ENCODE measurements around the gene ALOX5AP. TPM values are rescaled to one million over a fixed set of nuclear protein-coding genes. Genes with fewer than 3 reads are reported as not detected.
"Not testable (repeated sequence)": the region's sequence is repeated elsewhere in the genome, so short reads cannot be mapped to it uniquely, and the experiment has no call there.

The ALOX5AP gene
- total RNA-seq, 6 experiments from 2014 or later = not detected

DNA sequence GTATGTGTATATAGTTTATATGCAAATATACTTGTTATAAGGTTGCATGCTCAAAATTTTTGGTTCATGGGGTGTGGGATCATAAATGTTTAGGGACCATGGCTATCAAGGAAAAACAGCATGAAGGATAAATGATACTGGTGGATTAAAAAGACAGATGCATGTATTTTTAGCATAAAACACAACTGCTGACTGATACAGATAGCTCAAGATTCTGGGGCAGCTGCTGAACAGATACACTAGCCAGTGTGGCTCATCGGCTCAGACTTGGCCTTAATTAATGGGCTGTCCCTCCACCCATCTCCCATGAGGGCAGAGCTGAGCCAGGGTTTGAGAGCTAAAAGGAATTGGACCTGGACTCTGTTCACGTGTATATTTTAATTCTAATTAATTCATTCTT lies 11.4 kb downstream of the ALOX5AP start:
- Mint-ChIP-seq H3K9me3 (peaks cover 5% of the 10 kb centered on the region; the same call in 1 of the 2 replicates), H3K4me3 (no peak overlapping the region), H3K4me1 (ENCODE audit: low read depth) (peaks cover 24% of the 10 kb centered on the region), H3K36me3 (ENCODE audit: low read depth) (peaks cover 5% of the 10 kb centered on the region), H3K27ac (no peak overlapping the region), H3K27me3 (ENCODE audit: insufficient read depth) (peaks cover 23% of the 10 kb centered on the region)
- no peak for DNase-seq
- no peak for TF ChIP-seq CTCF (IDR thresholded peaks at IDR 0.05)

DNA sequence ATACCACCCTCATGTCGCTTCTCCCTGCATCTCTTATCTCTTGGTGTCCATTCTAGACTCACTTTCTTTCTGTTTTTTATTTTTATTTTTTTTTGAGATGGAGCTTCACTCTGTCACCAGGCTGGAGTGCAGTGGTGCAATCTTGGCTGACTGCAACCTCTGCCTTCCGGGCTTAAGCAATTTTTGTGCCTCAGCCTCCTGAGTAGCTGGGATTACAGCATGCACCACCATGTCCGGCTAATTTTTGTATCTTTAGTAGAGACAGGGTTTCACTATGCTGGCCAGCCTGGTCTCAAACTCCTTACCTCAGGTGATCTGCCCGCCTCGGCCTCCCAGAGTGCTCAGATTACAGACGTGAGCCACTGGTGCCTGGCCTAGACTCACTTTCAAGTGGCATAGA lies 12.5 kb downstream of the ALOX5AP start:
- not testable (repeated sequence) for H3K27ac Mint-ChIP-seq; DNase-seq; H3K36me3 Mint-ChIP-seq (ENCODE audit: low read depth); H3K9me3 Mint-ChIP-seq; H3K4me3 Mint-ChIP-seq
- peaks cover 26% of the 10 kb centered on the region for H3K27me3 Mint-ChIP-seq (ENCODE audit: insufficient read depth)
- peaks cover 31% of the 10 kb centered on the region for H3K4me1 Mint-ChIP-seq (ENCODE audit: low read depth)

DNA sequence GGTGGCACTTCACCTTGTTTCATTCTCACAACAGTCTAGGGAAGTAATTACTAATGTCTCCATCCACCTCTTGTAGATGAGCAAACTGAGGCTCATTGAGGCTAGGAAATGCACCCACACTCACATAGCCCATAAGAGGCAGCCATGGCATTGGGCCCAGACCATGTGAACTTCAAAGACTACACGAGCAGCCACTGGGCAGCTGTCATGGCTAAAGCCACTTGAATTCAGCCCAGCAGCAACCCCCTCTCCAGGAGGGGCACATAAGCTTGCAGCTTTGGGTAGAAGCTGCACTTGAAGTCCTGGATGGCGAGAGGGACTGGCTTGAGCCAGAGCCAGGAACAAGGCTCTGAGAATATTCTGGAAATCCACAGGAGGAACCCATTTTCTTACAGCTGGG lies 13.4 kb downstream of the ALOX5AP start:
- DNase-seq = no peak

GRCh38 chr13:30750036-30750435 lies 14.7 kb downstream of the ALOX5AP start:
- no peak for DNase-seq
- TF ChIP-seq CTCF (IDR thresholded peaks at IDR 0.05) = no peak
- no peak overlapping the region for H3K27ac Mint-ChIP-seq
- no peak overlapping the region for H3K4me3 Mint-ChIP-seq
- peaks cover 5% of the 10 kb centered on the region for H3K36me3 Mint-ChIP-seq (ENCODE audit: low read depth)
- peaks cover 5% of the 10 kb centered on the region; the same call in 1 of the 2 replicates for H3K9me3 Mint-ChIP-seq
- H3K27me3 Mint-ChIP-seq (ENCODE audit: insufficient read depth) = peaks cover 34% of the 10 kb centered on the region
- H3K4me1 Mint-ChIP-seq (ENCODE audit: low read depth) = peaks cover 9% of the 10 kb centered on the region

More for the DNA sequence above, 13.4 kb downstream of the ALOX5AP start:
- Mint-ChIP-seq H3K4me3 (no peak overlapping the region), H3K4me1 (ENCODE audit: low read depth) (peaks cover 22% of the 10 kb centered on the region), H3K36me3 (ENCODE audit: low read depth) (peaks cover 5% of the 10 kb centered on the region), H3K9me3 (peaks cover 5% of the 10 kb centered on the region; the same call in 1 of the 2 replicates), H3K27me3 (ENCODE audit: insufficient read depth) (peaks cover 30% of the 10 kb centered on the region), H3K27ac (no peak overlapping the region)
- TF ChIP-seq CTCF (IDR thresholded peaks at IDR 0.05) = no peak

DNA sequence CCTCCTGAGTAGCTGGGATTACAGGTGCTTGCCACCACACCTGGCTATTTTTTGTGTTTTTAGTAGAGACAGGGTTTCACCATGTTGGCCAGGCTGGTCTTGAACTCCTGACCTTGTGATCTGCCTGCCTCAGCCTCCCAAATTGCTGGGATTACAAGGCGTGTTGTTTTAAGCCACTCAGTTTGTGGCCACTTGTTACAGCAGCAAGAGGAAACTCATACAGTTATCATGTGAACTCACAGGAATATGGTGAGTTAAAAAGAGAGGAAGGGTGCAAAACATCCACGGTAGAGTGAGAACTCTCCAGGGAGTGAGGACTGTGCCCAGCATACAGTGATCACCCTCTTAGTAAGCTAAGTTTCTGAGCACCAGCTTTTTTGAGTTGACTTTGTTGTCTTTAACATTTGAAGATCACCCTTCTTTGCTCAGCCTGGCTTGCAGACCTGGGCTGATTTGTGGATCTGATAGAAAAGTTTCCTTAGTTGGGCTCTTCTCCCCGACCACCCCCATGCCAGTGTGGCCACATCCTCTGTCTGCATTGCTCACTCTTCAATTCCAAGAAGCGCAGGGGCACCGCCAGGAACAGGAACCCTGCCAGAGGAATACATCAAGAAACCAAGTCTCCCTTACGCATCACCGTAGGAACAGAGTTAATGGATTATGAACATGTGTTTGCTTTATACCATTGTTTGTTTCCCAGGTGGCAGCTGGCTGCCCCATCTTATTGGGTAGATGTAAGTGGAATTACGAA lies 16.0 kb downstream of the ALOX5AP start:
- Mint-ChIP-seq H3K27ac (no peak overlapping the region), H3K4me1 (ENCODE audit: low read depth) (peaks cover 9% of the 10 kb centered on the region), H3K4me3 (no peak overlapping the region), H3K27me3 (ENCODE audit: insufficient read depth) (peaks cover 31% of the 10 kb centered on the region), H3K9me3 (peaks cover 5% of the 10 kb centered on the region; the same call in 1 of the 2 replicates), H3K36me3 (ENCODE audit: low read depth) (peaks cover 5% of the 10 kb centered on the region)
- DNase-seq = no peak
- TF ChIP-seq CTCF (IDR thresholded peaks at IDR 0.05) = no peak

DNA sequence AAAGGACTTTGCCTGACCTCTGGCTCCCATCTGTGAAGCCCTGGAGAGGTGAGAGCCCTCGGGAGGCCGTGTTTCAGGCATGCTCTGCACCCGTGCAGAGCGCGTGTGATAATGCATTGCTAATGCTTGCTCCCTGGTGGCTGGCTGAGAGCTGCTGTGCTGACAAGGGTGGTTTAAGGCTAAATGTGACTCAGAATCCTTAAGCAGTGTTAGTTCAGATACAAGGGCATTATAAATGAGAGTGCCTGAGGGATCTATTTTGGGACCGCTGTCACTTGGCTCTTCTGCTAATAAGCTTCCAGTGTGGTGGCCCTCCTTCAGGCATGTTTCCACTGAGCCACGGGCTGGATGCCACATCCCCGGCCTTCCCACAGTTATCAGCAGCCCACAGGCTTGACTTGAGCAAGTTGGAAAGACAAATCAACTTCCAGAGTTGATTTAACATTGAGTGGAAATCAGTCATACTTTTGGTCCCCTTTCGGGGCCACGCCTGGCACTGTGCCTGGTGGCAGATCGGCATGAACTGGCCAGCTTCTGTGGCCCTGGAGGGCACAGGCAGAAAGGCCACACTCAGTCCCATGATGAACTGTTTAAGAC lies 17.0 kb downstream of the ALOX5AP start:
- peaks cover 5% of the 10 kb centered on the region for H3K36me3 Mint-ChIP-seq (ENCODE audit: low read depth)
- peaks cover 9% of the 10 kb centered on the region for H3K4me1 Mint-ChIP-seq (ENCODE audit: low read depth)
- TF ChIP-seq CTCF (IDR thresholded peaks at IDR 0.05) = no peak
- no peak overlapping the region for H3K4me3 Mint-ChIP-seq
- H3K27me3 Mint-ChIP-seq (ENCODE audit: insufficient read depth) = peaks cover 29% of the 10 kb centered on the region
- H3K27ac Mint-ChIP-seq = no peak overlapping the region
- DNase-seq = peak; percentile 8
- peaks cover 5% of the 10 kb centered on the region; the same call in 1 of the 2 replicates for H3K9me3 Mint-ChIP-seq
